22Rv1 (cell line): Measurements from ENCODE around the gene RAB11FIP3.

Experiments used
- CTCF ChIP-seq: fragments of 450-650 bp; IDR thresholded peaks from 2 replicates; pipeline ENCODE4 v1.5.1; 2017; ENCODE audit warnings: mild to moderate bottlenecking
- ZFX ChIP-seq: fragments of 450-650 bp; IDR thresholded peaks from 2 replicates; pipeline ENCODE4 v1.6.1; 2017; ENCODE audit warnings: antibody characterized with exemption, borderline replicate concordance

GRCh38 chr16:553601-554296, 128.3 kb downstream of the RAB11FIP3 start:
- TF ChIP-seq CTCF (no peak), ZFX (no peak)
